Activated T-helper 2 cell treated with anti-CD3 and anti-CD28 coated beads, Interferon-gamma antibody, Interleukin-2, Interleukin-4, amounts not matched to agents 10 μg/mL and 5 μg/mL and 100 μg/mL, durations not matched to agents 14 hours and 24 hours and 36 hours (primary cell): ENCODE results near the gene KRT84. TPM values are rescaled to one million over a fixed set of nuclear protein-coding genes. Genes with fewer than 3 reads are reported as not detected.

Experiments
- DNase-seq: peaks from one replicate; pipeline ENCODE4 v3.0.0; 2021; ENCODE audit warnings: low spot score
- H3K27ac Mint-ChIP-seq: one replicate; pipeline ENCODE4 v1.8.0; 2021; ENCODE audit warnings: mixed read lengths
- H3K27me3 Mint-ChIP-seq: one replicate; pipeline ENCODE4 v1.8.0; 2021; ENCODE audit warnings: low read depth, mixed read lengths
- H3K36me3 Mint-ChIP-seq: one replicate; pipeline ENCODE4 v1.8.0; 2021; ENCODE audit warnings: low read depth, mixed read lengths
- H3K4me1 Mint-ChIP-seq: one replicate; pipeline ENCODE4 v1.8.0; 2021; ENCODE audit warnings: low read depth, mixed read lengths
- H3K4me3 Mint-ChIP-seq: one replicate; pipeline ENCODE4 v1.8.0; 2021; ENCODE audit warnings: low read depth, mild to moderate bottlenecking, moderate library complexity, mixed read lengths
- H3K9me3 Mint-ChIP-seq: one replicate; pipeline ENCODE4 v1.8.0; 2021; ENCODE audit warnings: mixed read lengths
- intact Hi-C: fragments of 100-400 bp; cut with micrococcal nuclease; formaldehyde crosslinking; loops from one replicate; pipeline ENCODE4 v1.15.1; 2023
- total RNA-seq: library from RNA; stranded (reverse); gene quantifications from 2 replicates; pipeline ENCODE4 v1.2.3, GENCODE V29; 2022

KRT84 gene, protein sequence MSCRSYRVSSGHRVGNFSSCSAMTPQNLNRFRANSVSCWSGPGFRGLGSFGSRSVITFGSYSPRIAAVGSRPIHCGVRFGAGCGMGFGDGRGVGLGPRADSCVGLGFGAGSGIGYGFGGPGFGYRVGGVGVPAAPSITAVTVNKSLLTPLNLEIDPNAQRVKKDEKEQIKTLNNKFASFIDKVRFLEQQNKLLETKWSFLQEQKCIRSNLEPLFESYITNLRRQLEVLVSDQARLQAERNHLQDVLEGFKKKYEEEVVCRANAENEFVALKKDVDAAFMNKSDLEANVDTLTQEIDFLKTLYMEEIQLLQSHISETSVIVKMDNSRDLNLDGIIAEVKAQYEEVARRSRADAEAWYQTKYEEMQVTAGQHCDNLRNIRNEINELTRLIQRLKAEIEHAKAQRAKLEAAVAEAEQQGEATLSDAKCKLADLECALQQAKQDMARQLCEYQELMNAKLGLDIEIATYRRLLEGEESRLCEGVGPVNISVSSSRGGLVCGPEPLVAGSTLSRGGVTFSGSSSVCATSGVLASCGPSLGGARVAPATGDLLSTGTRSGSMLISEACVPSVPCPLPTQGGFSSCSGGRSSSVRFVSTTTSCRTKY
- not detected in 2 replicates for total RNA-seq

DNA sequence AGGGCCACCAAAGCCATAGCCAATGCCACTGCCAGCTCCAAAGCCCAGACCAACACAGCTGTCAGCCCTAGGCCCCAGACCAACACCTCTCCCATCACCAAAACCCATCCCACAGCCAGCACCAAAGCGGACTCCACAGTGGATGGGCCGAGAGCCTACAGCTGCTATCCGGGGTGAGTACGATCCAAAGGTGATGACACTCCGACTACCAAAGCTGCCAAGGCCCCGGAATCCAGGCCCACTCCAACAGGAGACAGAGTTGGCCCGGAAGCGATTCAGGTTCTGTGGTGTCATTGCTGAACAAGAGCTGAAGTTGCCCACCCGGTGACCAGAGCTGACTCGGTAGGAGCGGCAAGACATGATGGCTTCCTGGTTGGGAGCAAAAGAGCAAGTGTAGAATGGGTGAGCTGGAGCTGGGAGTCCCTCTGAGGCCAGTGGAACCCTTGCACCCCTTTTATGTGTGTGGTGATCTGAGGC is at the start of gene KRT84:
Gene KRT84 (minus strand): TSS at position 427 of the 477 bp plus-strand sequence. CDS start 67 bp downstream, at position 360.
- Mint-ChIP-seq H3K4me3 (no peak within 1 kb of the TSS), H3K4me1 (peaks cover 8% of the 10 kb centered on the region), H3K27ac (no peak within 1 kb of the TSS), H3K27me3 (peaks cover 10% of the 10 kb centered on the region), H3K9me3 (no peaks in the 10 kb centered on the region), H3K36me3 (no peaks in the 10 kb centered on the region)
- intact Hi-C loops = no loop called here
- DNase-seq = no peak

DNA sequence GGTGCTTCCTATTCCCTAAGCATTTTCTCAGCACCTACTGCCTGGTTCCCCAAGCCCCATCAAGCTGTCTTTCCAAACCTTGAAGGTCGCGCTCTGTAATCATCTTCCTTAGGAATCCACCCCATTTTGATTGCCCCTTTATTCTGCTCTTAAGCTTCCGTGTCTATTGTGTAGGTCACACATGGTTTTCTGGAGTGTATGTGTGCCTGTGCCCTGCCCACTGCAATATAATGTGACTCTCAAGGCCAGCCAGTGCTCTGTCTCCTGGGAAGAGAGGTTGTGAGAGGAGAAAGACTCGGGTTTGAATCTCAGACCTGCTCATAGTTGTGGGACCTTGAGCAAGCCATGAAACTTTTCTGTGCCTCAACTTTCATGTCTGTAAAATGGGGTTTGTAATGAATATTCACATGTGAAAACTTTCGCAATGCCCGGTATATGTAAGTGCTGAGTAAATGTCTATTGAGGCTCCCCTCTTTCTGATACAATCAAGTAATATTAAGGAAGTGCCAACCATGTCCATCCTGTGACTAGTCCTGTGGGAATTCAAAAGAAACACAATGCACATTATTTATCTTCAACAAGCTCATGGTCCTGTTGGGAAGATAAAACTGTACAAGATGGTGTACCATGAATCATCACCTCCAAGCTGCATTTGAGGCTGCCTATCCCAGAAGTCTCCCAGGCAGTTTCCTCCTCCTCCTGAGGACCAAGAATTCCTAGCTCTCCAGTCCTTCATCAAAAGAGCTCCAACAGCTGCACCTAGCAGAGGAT is 49.5 kb upstream of the KRT84 start:
- H3K4me1 Mint-ChIP-seq = no peaks in the 10 kb centered on the region
- H3K9me3 Mint-ChIP-seq = no peaks in the 10 kb centered on the region
- no peak overlapping the region for H3K4me3 Mint-ChIP-seq
- H3K27ac Mint-ChIP-seq = no peak overlapping the region
- H3K36me3 Mint-ChIP-seq = no peaks in the 10 kb centered on the region
- no peak for DNase-seq
- intact Hi-C loops = no loop called here
- peaks cover 2% of the 10 kb centered on the region for H3K27me3 Mint-ChIP-seq

DNA sequence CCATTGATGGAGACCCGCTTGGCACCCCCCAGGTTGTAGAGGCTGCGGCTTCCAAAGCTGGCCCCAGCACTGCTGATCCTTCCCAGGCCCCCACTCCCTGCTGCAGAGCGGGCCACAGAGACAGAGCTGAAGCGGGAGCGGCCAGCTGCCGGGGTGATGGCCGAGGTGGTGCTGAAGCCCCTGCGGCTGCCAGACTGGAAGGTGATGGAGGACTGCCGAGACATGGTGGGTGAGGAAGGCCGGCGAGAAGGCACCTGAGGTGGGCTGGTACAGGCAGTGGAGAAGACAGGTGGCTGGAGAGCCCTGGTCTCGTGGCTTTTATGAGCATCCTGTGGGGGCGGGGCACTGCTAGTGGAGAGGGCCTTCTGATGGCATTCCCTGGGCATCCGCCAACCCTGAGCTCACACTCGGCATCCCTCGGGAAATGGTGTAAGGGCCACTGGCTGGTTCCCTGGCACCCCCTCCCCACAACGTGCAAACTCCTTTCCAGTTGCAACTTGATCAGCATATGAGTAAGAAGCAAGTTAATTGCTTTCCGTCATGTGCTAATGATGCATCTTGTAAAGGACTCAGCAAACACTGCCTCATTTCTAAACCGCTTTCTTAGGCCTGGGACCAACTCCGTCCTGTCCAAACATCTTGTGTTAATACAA is 48.8 kb upstream of the KRT84 start, which contains the start of gene KRT75:
Gene KRT75 (minus strand): TSS at position 291 of the 653 bp plus-strand sequence. CDS start 67 bp downstream, at position 224.
- peaks cover 2% of the 10 kb centered on the region for H3K27me3 Mint-ChIP-seq
- H3K27ac Mint-ChIP-seq = no peak within 1 kb of the TSS
- intact Hi-C loops = no loop called here
- no peak for DNase-seq
- H3K4me3 Mint-ChIP-seq = no peak within 1 kb of the TSS
- H3K4me1 Mint-ChIP-seq = no peaks in the 10 kb centered on the region
- no peaks in the 10 kb centered on the region for H3K9me3 Mint-ChIP-seq
- H3K36me3 Mint-ChIP-seq = no peaks in the 10 kb centered on the region

DNA sequence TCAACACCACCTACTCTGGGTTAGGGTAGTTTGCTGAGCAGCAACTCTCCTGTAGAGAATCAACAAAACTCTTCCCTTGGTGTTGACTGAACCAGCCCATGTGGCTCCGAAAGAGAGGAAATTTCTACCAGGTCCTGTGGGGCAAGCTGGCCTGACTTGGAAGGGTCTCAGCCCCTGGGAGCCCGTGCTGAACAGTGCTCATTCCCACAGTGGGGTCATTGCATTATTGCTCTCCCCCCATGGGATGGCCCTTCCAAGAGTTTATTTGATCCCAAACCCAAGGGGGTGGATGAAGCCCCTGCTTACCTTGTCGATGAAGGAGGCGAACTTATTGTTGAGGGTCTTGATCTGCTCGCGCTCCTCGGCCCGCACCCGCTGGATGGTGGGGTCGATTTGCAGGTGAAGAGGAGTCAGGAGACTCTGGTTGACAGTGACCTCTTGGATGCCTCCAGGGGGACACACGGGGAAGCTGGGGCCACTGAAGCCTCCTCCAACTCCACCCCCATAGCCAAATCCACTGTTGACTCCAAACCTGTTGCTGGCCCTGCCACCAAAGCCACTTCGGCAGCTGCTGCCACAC is 48.1 kb upstream of the KRT84 start:
- no peaks in the 10 kb centered on the region for H3K9me3 Mint-ChIP-seq
- intact Hi-C loops = no loop called here
- H3K36me3 Mint-ChIP-seq = no peaks in the 10 kb centered on the region
- H3K27ac Mint-ChIP-seq = no peak overlapping the region
- no peaks in the 10 kb centered on the region for H3K4me1 Mint-ChIP-seq
- H3K4me3 Mint-ChIP-seq = no peak overlapping the region
- peaks cover 2% of the 10 kb centered on the region for H3K27me3 Mint-ChIP-seq
- DNase-seq = no peak

DNA sequence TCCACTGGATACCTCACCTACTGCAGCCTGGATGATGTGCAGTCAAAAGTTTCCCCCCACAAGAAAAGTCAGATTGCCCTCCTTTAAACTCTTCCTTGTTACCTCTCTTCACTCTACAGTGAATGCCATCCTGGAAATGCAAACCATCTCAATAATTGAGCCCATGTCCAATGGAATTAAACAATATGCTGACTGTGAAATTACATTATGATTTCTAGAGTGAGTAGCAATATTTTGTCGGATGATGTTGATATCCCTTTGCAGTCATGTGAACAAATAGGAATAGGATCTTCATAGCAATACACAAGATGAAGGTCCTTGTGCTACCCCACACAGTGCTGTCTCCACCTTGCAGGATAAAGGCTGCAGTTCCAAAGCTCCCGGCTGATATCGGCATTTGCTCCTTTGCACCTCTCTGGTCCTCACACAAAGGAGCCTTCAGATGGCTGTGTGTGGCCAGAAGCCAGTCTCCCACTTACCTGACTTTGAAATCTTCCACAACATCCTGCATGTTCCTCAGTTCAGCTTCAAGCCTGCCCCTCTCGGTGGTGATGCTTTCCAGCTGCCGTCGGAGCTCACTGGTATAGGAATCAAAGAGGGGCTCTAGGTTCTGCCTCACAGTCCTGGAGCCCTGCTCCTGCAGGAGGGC is 47.2 kb upstream of the KRT84 start:
- Mint-ChIP-seq H3K27me3 (peaks cover 2% of the 10 kb centered on the region), H3K4me3 (no peak overlapping the region), H3K4me1 (no peaks in the 10 kb centered on the region), H3K36me3 (no peaks in the 10 kb centered on the region), H3K9me3 (no peaks in the 10 kb centered on the region), H3K27ac (no peak overlapping the region)
- intact Hi-C loops = no loop called here
- DNase-seq = no peak

DNA sequence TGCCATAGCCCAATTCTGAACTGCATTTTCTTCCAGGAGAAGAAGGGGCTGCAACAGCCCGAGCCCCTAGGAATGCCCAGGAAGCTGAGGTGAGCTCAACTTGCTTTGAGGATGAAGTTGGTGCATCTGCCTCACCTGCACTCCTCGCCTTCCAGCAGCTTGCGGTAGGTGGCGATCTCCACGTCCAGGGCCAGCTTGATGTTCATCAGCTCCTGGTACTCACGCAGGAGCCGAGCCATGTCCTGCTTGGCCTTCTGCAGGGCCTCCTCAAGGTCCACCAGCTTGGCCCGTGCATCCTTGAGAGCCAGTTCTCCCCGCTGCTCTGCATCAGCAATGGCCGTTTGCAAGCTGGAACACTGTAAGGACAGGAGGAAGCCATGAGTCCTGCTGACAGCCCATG is 42.7 kb upstream of the KRT84 start:
- no peaks in the 10 kb centered on the region for H3K4me1 Mint-ChIP-seq
- H3K4me3 Mint-ChIP-seq = no peak overlapping the region
- no peaks in the 10 kb centered on the region for H3K36me3 Mint-ChIP-seq
- intact Hi-C loops = no loop called here
- H3K27me3 Mint-ChIP-seq = peaks cover 5% of the 10 kb centered on the region
- H3K9me3 Mint-ChIP-seq = no peaks in the 10 kb centered on the region
- no peak overlapping the region for H3K27ac Mint-ChIP-seq
- DNase-seq = no peak

DNA sequence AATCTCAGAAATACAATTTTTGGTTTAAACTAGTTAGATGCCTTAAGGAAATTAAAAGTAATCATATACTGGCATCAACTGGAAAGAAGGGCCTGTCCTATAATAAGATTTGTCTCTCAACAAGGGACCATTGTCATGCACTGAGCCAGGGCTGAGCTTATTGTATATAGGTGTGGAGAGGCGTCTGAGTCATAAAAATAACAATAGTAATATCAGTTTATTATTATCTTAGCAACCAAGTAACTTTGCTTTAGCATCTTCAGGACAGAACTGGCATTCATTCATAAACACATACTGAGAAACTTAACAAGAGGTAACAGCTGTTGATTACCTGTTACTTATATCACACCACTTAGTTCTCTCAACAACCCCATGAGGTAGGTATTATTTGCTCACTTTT is 41.6 kb upstream of the KRT84 start:
- DNase-seq = no peak
- Mint-ChIP-seq H3K4me1 (no peaks in the 10 kb centered on the region), H3K4me3 (no peak overlapping the region), H3K27me3 (peaks cover 8% of the 10 kb centered on the region), H3K9me3 (no peaks in the 10 kb centered on the region), H3K36me3 (no peaks in the 10 kb centered on the region), H3K27ac (no peak overlapping the region)
- intact Hi-C loops = no loop called here

DNA sequence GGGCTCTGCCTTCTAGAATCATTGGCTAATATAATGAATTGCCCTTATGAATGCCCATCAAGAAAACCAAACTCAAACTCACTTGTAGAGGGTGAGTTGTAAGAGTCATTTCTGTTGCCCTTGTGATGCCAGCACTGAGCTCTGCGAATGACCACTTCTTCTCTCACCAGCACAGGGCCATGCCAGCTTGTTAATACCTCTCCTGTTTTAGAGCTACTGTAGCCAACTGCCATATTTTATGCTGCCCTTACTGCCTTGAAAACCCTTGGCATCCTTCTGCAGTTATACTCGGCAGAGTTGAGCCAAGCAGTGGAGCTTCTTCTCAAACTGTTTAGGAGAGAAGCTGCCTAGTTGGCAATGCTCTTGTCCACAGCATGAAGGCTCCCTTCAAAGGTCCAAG is 40.6 kb upstream of the KRT84 start:
- H3K36me3 Mint-ChIP-seq = no peaks in the 10 kb centered on the region
- no peaks in the 10 kb centered on the region for H3K4me1 Mint-ChIP-seq
- H3K27me3 Mint-ChIP-seq = peaks cover 8% of the 10 kb centered on the region
- no peak for DNase-seq
- no peak overlapping the region for H3K4me3 Mint-ChIP-seq
- H3K27ac Mint-ChIP-seq = no peak overlapping the region
- no peaks in the 10 kb centered on the region for H3K9me3 Mint-ChIP-seq
- intact Hi-C loops = no loop called here

DNA sequence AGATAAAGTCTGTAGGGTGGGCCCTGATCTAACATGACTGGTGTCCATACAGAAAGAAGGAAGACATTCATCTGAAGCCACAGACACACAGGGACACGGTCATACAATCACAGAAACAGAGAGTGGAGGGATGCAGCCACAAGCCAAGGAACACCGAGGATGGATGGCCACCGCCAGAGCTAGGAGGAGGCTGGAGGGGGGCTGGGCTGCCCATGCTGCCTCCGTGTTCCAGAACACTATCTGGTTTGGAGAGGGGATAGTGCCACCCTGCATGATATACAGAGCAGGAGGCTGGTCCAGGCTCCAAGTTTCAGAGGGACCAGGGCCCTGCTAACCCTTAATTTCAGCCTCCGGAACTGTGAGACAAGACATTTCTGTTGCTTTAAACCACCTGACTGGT is 40.0 kb upstream of the KRT84 start:
- Mint-ChIP-seq H3K4me1 (no peaks in the 10 kb centered on the region), H3K9me3 (no peaks in the 10 kb centered on the region), H3K27me3 (peaks cover 8% of the 10 kb centered on the region), H3K27ac (no peak overlapping the region), H3K36me3 (no peaks in the 10 kb centered on the region), H3K4me3 (no peak overlapping the region)
- intact Hi-C loops = no loop called here
- no peak for DNase-seq

DNA sequence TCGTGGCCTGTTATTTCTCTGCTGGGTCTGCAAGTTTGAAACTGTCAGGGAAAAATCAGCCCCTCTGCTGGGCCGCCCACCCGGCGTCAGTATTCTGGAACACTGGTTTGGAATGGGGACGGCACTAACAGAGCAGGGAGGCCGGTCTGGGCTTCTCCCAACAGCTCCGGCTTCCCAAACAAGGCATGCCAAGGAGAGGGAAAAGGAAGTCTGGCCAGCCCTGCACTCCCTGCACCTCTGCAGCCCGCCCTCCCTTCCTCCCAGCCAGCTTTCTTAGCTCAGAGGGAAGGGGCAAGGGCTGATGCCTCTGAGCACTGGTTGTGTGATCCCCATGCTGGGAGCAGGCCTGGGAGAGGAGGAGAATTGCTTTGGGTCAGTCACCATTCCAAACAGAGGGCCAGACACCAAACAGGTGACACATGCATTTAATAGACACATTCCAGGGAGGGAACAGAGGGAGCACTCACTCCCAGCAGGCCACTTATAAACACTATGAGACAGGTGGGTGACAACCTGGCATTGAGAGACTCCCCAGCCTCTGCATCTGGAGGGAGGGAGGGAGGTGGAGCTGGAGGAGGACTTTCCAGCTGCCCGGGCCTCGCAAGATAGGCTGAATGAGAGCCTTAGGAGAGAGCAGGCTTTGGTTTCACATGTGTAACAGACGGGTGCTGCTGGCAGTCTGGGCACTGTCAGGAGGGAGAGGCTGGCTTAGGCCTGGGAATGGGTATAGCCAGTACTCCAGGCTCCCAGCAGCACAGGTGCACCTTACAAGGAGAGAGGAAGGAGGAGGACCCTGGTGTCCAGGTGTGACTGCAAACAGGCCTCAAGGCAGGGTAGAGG is 38.4 kb upstream of the KRT84 start:
- H3K27ac Mint-ChIP-seq = no peak overlapping the region
- DNase-seq = no peak
- no peaks in the 10 kb centered on the region for H3K9me3 Mint-ChIP-seq
- no peak overlapping the region for H3K4me3 Mint-ChIP-seq
- H3K27me3 Mint-ChIP-seq = peaks cover 8% of the 10 kb centered on the region
- no peaks in the 10 kb centered on the region for H3K36me3 Mint-ChIP-seq
- H3K4me1 Mint-ChIP-seq = no peaks in the 10 kb centered on the region
- intact Hi-C loops = no loop called here

DNA sequence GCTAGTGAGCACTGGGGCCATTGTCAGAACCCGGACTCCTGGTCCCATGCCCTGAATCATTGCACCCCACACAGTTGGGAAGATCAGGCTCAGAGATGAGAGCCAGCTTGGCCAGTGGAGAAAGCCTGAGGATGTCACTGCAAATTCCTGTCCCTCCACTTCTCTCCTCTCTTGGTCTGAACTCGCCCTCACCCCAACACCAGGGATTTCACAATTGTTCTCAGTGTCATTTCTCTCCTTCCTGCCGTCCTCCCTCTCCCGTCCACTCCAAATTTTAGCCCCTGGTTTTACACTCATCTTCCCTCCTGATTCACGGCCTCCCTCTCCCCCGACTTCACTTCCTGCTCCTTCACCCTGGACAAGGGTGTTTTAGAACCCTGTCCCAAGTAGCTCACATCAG is 37.6 kb upstream of the KRT84 start:
- intact Hi-C loops = no loop called here
- no peaks in the 10 kb centered on the region for H3K36me3 Mint-ChIP-seq

More for the DNA sequence above, 37.6 kb upstream of the KRT84 start:
- Mint-ChIP-seq H3K4me3 (no peak overlapping the region), H3K4me1 (no peaks in the 10 kb centered on the region), H3K9me3 (no peaks in the 10 kb centered on the region), H3K27me3 (peaks cover 8% of the 10 kb centered on the region), H3K27ac (no peak overlapping the region)
- no peak for DNase-seq
